ENCODE measurements around the gene LIPE. TPM values are rescaled to one million over a fixed set of nuclear protein-coding genes. Genes with fewer than 3 reads are reported as not detected.

The LIPE gene
- total RNA-seq, 1 experiment from 2014 or later: 6.8 TPM

GRCh38 chr19:42378225-42379215, 48.7 kb downstream of the LIPE start:
- BruUV-seq (replicated peaks): no TSS peak
- POLR2A ChIA-PET (ENCODE audit: low non-redundant PET): no interaction called here
- no peak for TF ChIP-seq EZH2 (IDR thresholded peaks at IDR 0.05; ENCODE audit: borderline replicate concordance, low read depth, low read length, poor library complexity, severe bottlenecking)
- no peak for TF ChIP-seq CTCF (conservative IDR thresholded peaks at IDR 0.05; ENCODE audit: low read depth, low read length)
- Histone ChIP-seq H3K36me3 (ENCODE audit: insufficient read depth, low read length, poor library complexity, severe bottlenecking) (no peaks in the 10 kb centered on the region), H3K4me1 (ENCODE audit: insufficient read depth, low read length, poor library complexity, severe bottlenecking) (no peaks in the 10 kb centered on the region), H3K27ac (ENCODE audit: low read depth, low read length, poor library complexity, severe bottlenecking) (no peak overlapping the region), H3K4me3 (ENCODE audit: low read depth, low read length, poor library complexity, severe bottlenecking) (no peak overlapping the region), H3K27me3 (replicated peaks; ENCODE audit: insufficient read depth, low read depth, low read length, poor library complexity) (no peaks in the 10 kb centered on the region), H3K9me3 (ENCODE audit: low read depth, low read length, poor library complexity, severe bottlenecking) (no peaks in the 10 kb centered on the region)
- DNase-seq (ENCODE audit: low spot score): no peak
- intact Hi-C loops (cut with micrococcal nuclease; ENCODE audit: unreplicated experiment): no loop called here
- CTCF ChIA-PET: no interaction called here

- TF ChIP-seq EZH2 (IDR thresholded peaks at IDR 0.05; ENCODE audit: borderline replicate concordance, low read depth, low read length, poor library complexity, severe bottlenecking) (no peak), CTCF (conservative IDR thresholded peaks at IDR 0.05; ENCODE audit: low read depth, low read length) (no peak)
- no peaks in the 10 kb centered on the region for H3K4me1 ChIP-seq (ENCODE audit: insufficient read depth, low read length, poor library complexity, severe bottlenecking)
- POLR2A ChIA-PET (ENCODE audit: low non-redundant PET): interaction anchor here (0.5 kb wide), 1 partner anchor 74 kb away, joined by 14 read pairs; the partner anchor contains the start of gene PAFAH1B3
- intact Hi-C loops (cut with micrococcal nuclease; ENCODE audit: unreplicated experiment): no loop called here
- BruUV-seq (replicated peaks): no TSS peak
- H3K27me3 ChIP-seq (replicated peaks; ENCODE audit: insufficient read depth, low read depth, low read length, poor library complexity): no peaks in the 10 kb centered on the region
- H3K27ac ChIP-seq (ENCODE audit: low read depth, low read length, poor library complexity, severe bottlenecking): no peak overlapping the region
- no peaks in the 10 kb centered on the region for H3K36me3 ChIP-seq (ENCODE audit: insufficient read depth, low read length, poor library complexity, severe bottlenecking)
- DNase-seq (ENCODE audit: low spot score): no peak
- no peak overlapping the region for H3K4me3 ChIP-seq (ENCODE audit: low read depth, low read length, poor library complexity, severe bottlenecking)
- no peaks in the 10 kb centered on the region for H3K9me3 ChIP-seq (ENCODE audit: low read depth, low read length, poor library complexity, severe bottlenecking)
- CTCF ChIA-PET: no interaction called here
Measured at GRCh38 chr19:42376177-42376555, 51.0 kb downstream of the LIPE start.

- POLR2A ChIA-PET (ENCODE audit: low non-redundant PET): no interaction called here
- no TSS peak for BruUV-seq (replicated peaks)
Measured at GRCh38 chr19:42375415-42376176, 51.6 kb downstream of the LIPE start.

More at GRCh38 chr19:42375415-42376176, 51.6 kb downstream of the LIPE start:
- no peaks in the 10 kb centered on the region for H3K27me3 ChIP-seq (replicated peaks; ENCODE audit: insufficient read depth, low read depth, low read length, poor library complexity)
- no peak overlapping the region for H3K4me3 ChIP-seq (ENCODE audit: low read depth, low read length, poor library complexity, severe bottlenecking)
- no peaks in the 10 kb centered on the region for H3K9me3 ChIP-seq (ENCODE audit: low read depth, low read length, poor library complexity, severe bottlenecking)
- no peak for DNase-seq (ENCODE audit: low spot score)
- no peak overlapping the region for H3K27ac ChIP-seq (ENCODE audit: low read depth, low read length, poor library complexity, severe bottlenecking)
- intact Hi-C loops (cut with micrococcal nuclease; ENCODE audit: unreplicated experiment): no loop called here
- no peaks in the 10 kb centered on the region for H3K4me1 ChIP-seq (ENCODE audit: insufficient read depth, low read length, poor library complexity, severe bottlenecking)
- CTCF ChIA-PET: no interaction called here
- no peaks in the 10 kb centered on the region for H3K36me3 ChIP-seq (ENCODE audit: insufficient read depth, low read length, poor library complexity, severe bottlenecking)
- TF ChIP-seq EZH2 (IDR thresholded peaks at IDR 0.05; ENCODE audit: borderline replicate concordance, low read depth, low read length, poor library complexity, severe bottlenecking): no peak
- TF ChIP-seq CTCF (conservative IDR thresholded peaks at IDR 0.05; ENCODE audit: low read depth, low read length): no peak

Data from A673 (cell line).